ENCODE results near the gene RNU2-63P.
"Not testable (repeated sequence)": the region's sequence is repeated elsewhere in the genome, so short reads cannot be mapped to it uniquely, and the experiment has no call there.

DNA sequence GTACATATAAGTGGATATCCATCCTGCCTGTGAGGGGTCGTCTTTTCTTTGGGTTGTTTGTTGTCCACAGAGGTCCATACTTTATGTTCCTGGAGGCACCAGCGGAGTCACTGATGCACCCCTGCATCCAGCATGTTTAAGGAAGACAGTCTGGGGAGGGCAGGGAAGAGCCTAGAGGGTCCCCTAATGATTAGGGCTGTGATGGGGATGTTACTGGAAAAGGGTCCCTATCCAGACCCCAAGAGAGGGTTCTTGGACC, 1.4 kb upstream of the RNU2-63P start:
- TF ChIP-seq POLR2A (IDR thresholded peaks at IDR 0.05), result not testable (repeated sequence)
- TF ChIP-seq, protein P1, sequence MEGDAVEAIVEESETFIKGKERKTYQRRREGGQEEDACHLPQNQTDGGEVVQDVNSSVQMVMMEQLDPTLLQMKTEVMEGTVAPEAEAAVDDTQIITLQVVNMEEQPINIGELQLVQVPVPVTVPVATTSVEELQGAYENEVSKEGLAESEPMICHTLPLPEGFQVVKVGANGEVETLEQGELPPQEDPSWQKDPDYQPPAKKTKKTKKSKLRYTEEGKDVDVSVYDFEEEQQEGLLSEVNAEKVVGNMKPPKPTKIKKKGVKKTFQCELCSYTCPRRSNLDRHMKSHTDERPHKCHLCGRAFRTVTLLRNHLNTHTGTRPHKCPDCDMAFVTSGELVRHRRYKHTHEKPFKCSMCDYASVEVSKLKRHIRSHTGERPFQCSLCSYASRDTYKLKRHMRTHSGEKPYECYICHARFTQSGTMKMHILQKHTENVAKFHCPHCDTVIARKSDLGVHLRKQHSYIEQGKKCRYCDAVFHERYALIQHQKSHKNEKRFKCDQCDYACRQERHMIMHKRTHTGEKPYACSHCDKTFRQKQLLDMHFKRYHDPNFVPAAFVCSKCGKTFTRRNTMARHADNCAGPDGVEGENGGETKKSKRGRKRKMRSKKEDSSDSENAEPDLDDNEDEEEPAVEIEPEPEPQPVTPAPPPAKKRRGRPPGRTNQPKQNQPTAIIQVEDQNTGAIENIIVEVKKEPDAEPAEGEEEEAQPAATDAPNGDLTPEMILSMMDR (IDR thresholded peaks at IDR 0.05), result not testable (repeated sequence)
